ENCODE data around the gene ARID2.

The ARID2 gene

DNA sequence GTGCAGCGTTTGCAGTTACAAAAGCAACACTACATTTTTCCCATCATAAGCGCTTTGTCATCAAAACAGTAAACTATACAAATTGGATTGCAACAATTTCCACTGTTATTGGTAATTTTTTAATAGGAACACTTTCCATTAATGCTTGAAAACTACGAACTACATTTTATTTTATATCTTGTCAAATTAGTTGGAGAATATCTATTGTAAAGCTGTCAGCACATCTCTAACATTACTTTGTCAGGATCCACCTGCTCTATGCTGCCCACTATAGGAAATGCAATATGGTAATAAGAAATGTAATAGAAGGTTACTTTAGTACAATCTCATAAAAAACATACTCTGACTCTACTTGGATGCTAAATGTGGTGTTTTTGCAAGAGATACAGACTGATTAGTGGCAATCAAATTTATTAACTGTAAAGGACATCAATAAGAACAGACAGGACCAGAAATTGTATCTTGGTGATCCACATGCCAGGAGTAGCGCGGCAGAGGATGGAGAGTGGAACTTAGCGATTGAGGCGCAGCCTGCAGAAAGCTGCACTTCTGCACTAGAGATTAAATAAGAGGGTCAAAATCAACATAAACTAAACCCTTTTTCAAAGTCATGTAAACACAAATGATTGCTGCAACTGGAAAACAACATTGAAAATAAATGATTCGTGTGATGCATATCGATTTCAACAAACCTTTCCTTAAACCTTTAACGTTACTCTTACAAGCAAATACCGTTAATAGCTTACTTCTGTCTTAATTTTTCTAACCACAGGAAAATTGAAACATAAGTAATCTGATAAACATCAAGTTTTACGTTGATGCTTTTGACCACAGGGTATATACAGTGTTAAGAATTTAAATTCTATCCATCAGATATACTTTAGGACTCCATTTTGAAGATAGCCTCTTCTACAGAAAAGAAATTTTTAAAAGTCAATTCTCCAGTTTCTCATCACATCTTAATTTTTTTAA lies 3.6 kb upstream of the ARID2 start:
- peak; percentile 30 to 33 for DNase-seq

GRCh38 chr12:45726603-45727300 lies 2.8 kb upstream of the ARID2 start:
- no peak for DNase-seq

GRCh38 chr12:45727301-45727979 lies 2.1 kb upstream of the ARID2 start:
- DNase-seq: peak; percentile 87 to 97

- DNase-seq: no peak
Measured at GRCh38 chr12:45727980-45728629, 1.4 kb upstream of the ARID2 start.

DNA sequence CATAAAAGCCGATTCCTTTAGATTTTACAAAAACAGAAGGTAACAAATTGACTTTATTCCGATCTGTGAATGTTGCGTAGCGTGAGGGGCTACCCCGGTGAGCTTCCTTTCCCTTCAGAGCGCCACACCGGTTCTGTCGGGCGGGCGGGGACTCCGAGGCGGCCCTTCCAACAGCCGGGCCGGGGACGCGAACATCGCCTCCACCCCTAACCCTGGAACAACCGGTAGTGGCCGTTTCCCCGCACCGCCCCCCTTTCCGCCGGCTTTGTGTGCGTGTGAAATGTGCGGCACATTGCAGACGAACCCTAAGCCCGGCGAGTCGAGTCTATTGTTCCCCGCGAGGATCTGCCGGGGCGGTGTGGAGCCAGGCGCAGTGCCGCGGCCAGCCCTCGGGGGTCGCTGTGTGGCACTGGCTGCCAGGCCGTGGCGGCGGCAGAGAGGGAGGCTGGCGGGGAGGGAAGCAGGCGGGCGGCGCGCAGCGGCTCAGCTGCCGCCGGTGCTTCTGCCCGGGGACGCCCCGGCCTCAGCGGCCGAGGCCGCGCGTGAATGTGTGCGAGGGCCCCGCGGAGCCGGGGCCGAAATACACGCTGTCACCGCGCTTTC lies 775 bp upstream of the ARID2 start:
- DNase-seq: peak; percentile 92 to 97

DNA sequence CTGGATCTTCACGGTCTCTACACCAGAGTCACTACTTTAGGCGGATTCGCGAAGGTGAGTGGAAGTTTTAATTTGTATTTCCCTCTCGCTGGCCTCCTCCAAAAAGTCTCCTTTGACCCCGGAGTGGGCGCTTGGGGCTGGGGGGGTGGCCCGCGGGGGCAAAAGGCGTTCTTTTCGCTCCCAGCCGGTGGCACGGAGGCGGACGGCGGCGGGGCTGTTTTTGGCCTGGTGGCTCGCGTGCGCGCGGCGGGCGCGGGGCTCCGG lies 510 bp downstream of the ARID2 start:
- no peak for DNase-seq

- peak; percentile 9 to 44 for DNase-seq
Measured at GRCh38 chr12:45730348-45731189, 1.1 kb downstream of the ARID2 start.

DNA sequence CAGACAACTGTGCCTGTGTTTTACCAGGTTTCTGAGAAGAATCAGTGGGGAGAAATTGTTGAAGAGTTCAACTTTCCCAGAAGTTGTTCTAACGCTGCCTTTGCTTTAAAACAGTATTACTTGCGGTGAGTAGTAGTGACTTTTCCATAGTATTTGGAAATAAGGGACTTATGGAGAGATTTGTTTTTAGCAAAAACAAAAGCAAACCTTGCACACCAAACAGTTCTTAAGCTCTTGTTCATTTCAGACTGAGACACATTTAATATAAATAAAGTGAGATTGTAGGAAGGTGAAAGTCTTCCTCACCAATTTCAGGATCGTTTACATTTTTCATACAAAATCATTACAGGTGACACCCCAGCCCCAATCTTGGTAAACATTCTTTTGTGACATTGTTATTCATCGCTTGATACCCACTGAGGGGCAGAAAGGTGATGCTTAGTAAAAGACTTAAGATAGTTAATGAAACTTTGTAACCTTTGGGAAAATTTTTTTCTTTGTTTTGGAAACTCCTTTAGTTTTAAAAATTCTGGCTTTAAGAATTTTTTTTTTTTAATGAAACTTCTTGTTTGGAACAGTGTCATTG lies 1.8 kb downstream of the ARID2 start:
- DNase-seq: no peak

GRCh38 chr12:45732250-45732649 lies 2.7 kb downstream of the ARID2 start:
- no peak for DNase-seq

DNA sequence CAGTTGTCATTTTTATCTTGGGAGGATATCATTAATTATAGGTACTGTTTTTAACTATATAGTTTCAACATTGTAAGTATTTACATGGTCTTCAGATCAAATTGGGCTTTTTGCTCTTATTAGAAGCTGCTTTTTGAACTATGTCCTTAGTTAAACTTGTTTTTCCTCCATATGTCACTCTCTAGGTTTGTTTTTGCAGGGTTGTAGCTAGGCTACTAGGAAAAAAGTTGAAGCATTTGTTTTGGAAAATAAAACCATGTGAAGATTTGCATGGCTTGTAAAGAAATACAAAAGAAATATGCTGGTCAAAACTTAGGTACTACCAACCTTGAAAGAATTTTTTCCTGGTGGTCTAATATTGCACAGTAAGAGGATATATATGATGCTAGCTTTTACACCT lies 3.4 kb downstream of the ARID2 start:
- DNase-seq: no peak

- DNase-seq: no peak
Measured at GRCh38 chr12:45737638-45738037, 8.1 kb downstream of the ARID2 start.

DNA sequence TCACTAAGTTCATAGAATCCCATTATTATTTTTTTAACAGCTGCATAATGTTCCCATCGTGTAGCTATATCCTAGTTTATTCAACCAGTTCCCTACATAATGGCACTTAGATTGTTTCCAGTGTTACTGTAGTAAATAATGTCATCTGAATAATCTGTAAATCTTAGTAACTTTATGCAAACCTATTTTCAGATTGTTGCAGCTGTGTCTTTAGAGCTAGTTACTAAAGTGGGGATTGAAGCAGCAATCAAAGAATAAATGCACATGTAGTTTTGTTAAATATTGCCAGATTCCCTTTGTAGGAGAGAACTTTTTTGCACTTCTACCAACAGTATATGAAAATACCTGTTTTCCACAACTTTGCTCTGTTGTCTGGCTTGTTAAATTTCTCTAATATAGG lies 13.1 kb downstream of the ARID2 start:
- DNase-seq: no peak

GRCh38 chr12:45743247-45743646 lies 13.7 kb downstream of the ARID2 start:
- DNase-seq: no peak

GRCh38 chr12:45745861-45746277 lies 16.4 kb downstream of the ARID2 start:
- DNase-seq: no peak

DNA sequence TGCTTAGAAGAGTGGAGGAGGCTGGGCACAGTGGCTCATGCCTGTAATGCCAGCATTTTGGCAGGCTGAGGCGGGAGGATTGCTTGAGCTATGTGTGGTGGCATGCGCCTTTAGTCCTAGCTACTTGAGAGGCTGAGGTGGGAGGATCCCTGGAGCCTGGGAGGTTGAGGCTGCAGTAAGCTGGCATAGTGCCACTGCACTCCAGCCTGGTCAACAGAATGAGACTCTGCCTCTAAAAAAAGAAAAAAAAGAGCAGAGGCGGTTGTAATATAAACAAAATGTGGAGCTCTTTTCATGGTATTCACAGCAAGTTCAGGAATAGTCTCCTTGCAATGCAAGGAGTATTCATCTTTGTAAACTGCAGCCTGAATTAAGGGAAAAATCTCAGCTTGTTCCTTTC lies 27.2 kb downstream of the ARID2 start:
- DNase-seq: no peak

GRCh38 chr12:45757172-45757571 lies 27.7 kb downstream of the ARID2 start:
- DNase-seq: no peak

- DNase-seq: no peak
Measured at GRCh38 chr12:45760333-45760732, 30.8 kb downstream of the ARID2 start.

GRCh38 chr12:45762185-45763110 lies 32.9 kb downstream of the ARID2 start:
- peak in 1 of 2 experiments; percentile 5 for DNase-seq

DNA sequence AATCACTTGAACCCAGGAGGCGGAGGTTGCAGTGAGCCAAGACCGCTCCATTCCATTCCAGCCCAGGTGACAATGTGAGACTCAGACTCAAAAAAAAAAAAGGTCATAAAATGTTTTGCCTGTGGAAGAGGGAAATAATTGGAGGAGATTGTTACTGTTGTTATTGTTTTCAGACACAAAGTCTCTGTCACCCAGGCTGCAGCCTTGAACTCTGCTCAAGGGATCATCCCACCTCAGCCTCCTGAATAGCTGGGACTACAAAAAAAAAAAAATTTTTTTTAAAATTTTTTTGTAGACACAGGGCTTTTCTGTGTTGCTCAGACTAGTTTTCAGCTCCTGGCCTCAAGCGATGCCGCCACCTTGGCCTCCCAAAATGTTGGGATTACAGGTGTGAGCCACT lies 33.9 kb downstream of the ARID2 start:
- DNase-seq: no peak

GRCh38 chr12:45768194-45768593 lies 38.7 kb downstream of the ARID2 start:
- DNase-seq: no peak
